K562 (cell line): ENCODE measurements around the gene ATRN. TPM values are rescaled to one million over a fixed set of nuclear protein-coding genes. Genes with fewer than 3 reads are reported as not detected.

ENCODE experiments used
- ATAC-seq: fragments of 200-7000 bp; cut with Tn5 transposase; 3 replicates; pipeline ENCODE4 v1.9.1; 2020; ENCODE audit warnings: moderate library complexity
- BruUV-seq: library from RNA; stranded (reverse); fragments of 400-500 nt; replicated peaks from 2 replicates; lab custom pipeline; 2021; lab: Mats Ljungman, UMichigan
- CTCF ChIA-PET: fragments of 300-600 bp; formaldehyde crosslinking; extraction: SDS; loops from one replicate; lab custom pipeline; 2021; ENCODE audit warnings: low intra/inter-chr PET ratio; lab: Yijun Ruan, JAX
- POLR2A ChIA-PET: fragments of 300-600, 350-650 bp; sonication (Branson Sonifier 250); formaldehyde crosslinking; extraction: SDS; loops from one replicate; lab custom pipeline; 2021; ENCODE audit warnings: antibody characterized with exemption, inconsistent platforms; lab: Yijun Ruan, JAX
- DNase-seq, 4 experiments: peaks; one replicate each; pipeline versions ENCODE4 v3.0.0 to v3.0.0-alpha.2; 2011 to 2018; ENCODE audit warnings: low spot score in 3 of 4, mixed read lengths in 3 of 4; ENCODE audit errors: extremely low read depth in 1 of 4
- FAIRE-seq: peaks from 2 replicates; lab custom pipeline; 2011; peaks lifted over from hg19 to GRCh38; lab: Jason Lieb, UNC
- H2AFZ ChIP-seq: 2 replicates; pipeline ENCODE4 v1.6.0; 2011; ENCODE audit warnings: low read depth, low read length, control low read depth, inconsistent platforms
- H3K27ac ChIP-seq: fragments of 200-600 bp; 3 replicates; pipeline ENCODE4 v1.8.0; 2011; ENCODE audit warnings: low read depth, mild to moderate bottlenecking, control low read depth, inconsistent platforms, low read length, moderate library complexity, mixed read lengths; ENCODE audit errors: extremely low read depth
- H3K27me3 ChIP-seq, 2 experiments: fragments of 300-600 bp in 1 of 2; 2 replicates in 1 of 2; 3 replicates in 1 of 2; pipeline versions ENCODE4 v1.6.0 to v1.8.0; 2011; ENCODE audit warnings: inconsistent platforms in 2 of 2, low read length in 2 of 2, mild to moderate bottlenecking in 1 of 2, mixed read lengths in 1 of 2, moderate library complexity in 1 of 2; ENCODE audit not compliant: control insufficient read depth in 2 of 2, insufficient read depth in 2 of 2
- H3K36me3 ChIP-seq: fragments of 300-600 bp; 3 replicates; pipeline ENCODE4 v1.8.0; 2011; ENCODE audit warnings: mild to moderate bottlenecking, low read length, inconsistent platforms; ENCODE audit not compliant: control insufficient read depth, insufficient read depth
- H3K4me1 ChIP-seq, 2 experiments: fragments of 200-600 bp in 1 of 2; replicated peaks in 1 of 2; 2 replicates in 1 of 2; 3 replicates in 1 of 2; pipeline versions ENCODE4 v1.5.1 to v1.8.0; 2011; ENCODE audit warnings: inconsistent platforms in 2 of 2, low read length in 2 of 2, mild to moderate bottlenecking in 1 of 2, mixed read lengths in 1 of 2, moderate library complexity in 1 of 2; ENCODE audit not compliant: control insufficient read depth in 2 of 2, insufficient read depth in 2 of 2
- H3K4me2 ChIP-seq: 2 replicates; pipeline ENCODE4 v1.6.1; 2011; ENCODE audit warnings: low read length, control low read depth, inconsistent platforms, mixed read lengths; ENCODE audit not compliant: insufficient read depth
- H3K4me3 ChIP-seq: fragments of 200-600 bp; sonication (generic), shearing (Covaris generic); 2 replicates; pipeline ENCODE4 v1.5.1; 2016; ENCODE audit warnings: control low read depth, inconsistent platforms
- H3K79me2 ChIP-seq: fragments of 200-600 bp; 3 replicates; pipeline ENCODE4 v1.8.0; 2011; ENCODE audit warnings: low read length, inconsistent platforms; ENCODE audit not compliant: control insufficient read depth, insufficient read depth
- H3K9ac ChIP-seq, 2 experiments: 2 replicates each; pipeline versions ENCODE4 v1.6.0 to v1.6.1; 2011; ENCODE audit warnings: low read depth in 2 of 2, low read length in 2 of 2, control low read depth in 1 of 2, inconsistent platforms in 1 of 2, mild to moderate bottlenecking in 1 of 2, mixed read lengths in 1 of 2; ENCODE audit not compliant: insufficient read depth in 1 of 2
- H3K9me1 ChIP-seq: one replicate; pipeline ENCODE4 v1.6.0; 2011; ENCODE audit warnings: inconsistent platforms, mild to moderate bottlenecking, low read length, moderate library complexity; ENCODE audit not compliant: control insufficient read depth, insufficient read depth
- H3K9me3 ChIP-seq: replicated peaks from 2 replicates; pipeline ENCODE4 v1.5.1; 2011; ENCODE audit warnings: low read depth, low read length, inconsistent platforms; ENCODE audit not compliant: control insufficient read depth, insufficient read depth
- H4K20me1 ChIP-seq: replicated peaks from 2 replicates; pipeline ENCODE4 v1.6.1; 2011; ENCODE audit warnings: low read length, inconsistent platforms, mixed read lengths; ENCODE audit not compliant: control insufficient read depth, insufficient read depth
- BCLAF1 ChIP-seq, 2 experiments: fragments of 450-650 bp in 1 of 2; IDR thresholded peaks; 2 replicates each; pipeline ENCODE4 v1.6.1; 2011 to 2017; ENCODE audit warnings: low read depth in 2 of 2, antibody characterized with exemption in 1 of 2, borderline replicate concordance in 1 of 2, low read length in 1 of 2, mild to moderate bottlenecking in 1 of 2, mixed read lengths in 1 of 2; ENCODE audit not compliant: control insufficient read depth in 1 of 2
- GABPB1 ChIP-seq: sonication (generic); formaldehyde crosslinking; IDR thresholded peaks from 2 replicates; pipeline ENCODE4 v1.8.0; 2022; ENCODE audit warnings: mild to moderate bottlenecking, missing genetic modification reagents
- PHTF2 ChIP-seq: fragments of 250-450 bp; sonication (Bioruptor Pico); IDR thresholded peaks from 2 replicates; pipeline ENCODE4 v1.5.0; 2021; ENCODE audit warnings: mild to moderate bottlenecking
- SLC30A9 ChIP-seq: fragments of 250-450 bp; sonication (Bioruptor Pico); IDR thresholded peaks from 2 replicates; pipeline ENCODE4 v1.8.0; 2022; ENCODE audit warnings: mild to moderate bottlenecking, moderate library complexity
- SMC3 ChIP-seq: conservative IDR thresholded peaks from 2 replicates; pipeline ENCODE4 v1.6.1; 2011; ENCODE audit warnings: low read depth, low read length, improper control_type of control experiment; ENCODE audit not compliant: insufficient read depth
- ZBTB12 ChIP-seq: fragments of 250-450 bp; sonication (Bioruptor Pico); IDR thresholded peaks from 2 replicates; pipeline ENCODE4 v1.4.0; 2020
- WGBS: fragments of 100-300 bp; shearing (Covaris generic); methylation state at CpG from one replicate; pipeline ENCODE4 v1.1.6; 2016; ENCODE audit warnings: low coverage, mixed read lengths; ENCODE audit not compliant: insufficient coverage; ENCODE audit errors: missing lambda C conversion rate; 5-methylcytosine and 5-hydroxymethylcytosine counted together
- in situ Hi-C: fragments of 300-500 bp; cut with MboI; formaldehyde crosslinking; loops from 4 replicates; pipeline ENCODE4 v1.15.0; 2018; ENCODE audit warnings: inconsistent platforms, mixed read lengths
- intact Hi-C: fragments of 100-400 bp; cut with micrococcal nuclease; formaldehyde crosslinking; loops from 2 replicates; pipeline ENCODE4 v1.14.2; 2022
- polyA plus RNA-seq, 8 experiments: library from polyadenylated mRNA; depleted of rRNA in 4 of 8; stranded (reverse) in 5 of 8; unstranded in 3 of 8; fragments of >200 nt; fragmentation: Nextera tagmentation in 2 of 8; fragmentation: Illumina TruSeq in 1 of 8; extraction: Ambion mirVana in 2 of 8; extraction: Trizol in 1 of 8; gene quantifications; 2 replicates each; pipeline versions ENCODE4 v1.2.1 to v1.2.3, GENCODE V29; 2011 to 2014; ENCODE audit warnings: inconsistent platforms in 1 of 8, missing spikeins in 1 of 8
- total RNA-seq, 7 experiments: library from RNA; depleted of rRNA in 6 of 7; stranded (reverse); fragments of >200 nt in 6 of 7; fragmentation: Illumina TruSeq in 2 of 7; extraction: Trizol in 2 of 7; gene quantifications; 2 replicates each; pipeline versions ENCODE4 v1.2.1 to v1.2.3, GENCODE V29; 2011 to 2021; ENCODE audit warnings: low replicate concordance in 1 of 7

Gene ATRN
- total and polyA plus RNA-seq, 9 of the 15 experiments (the other 6 are each of a cell fraction or from before 2014, with no cell fraction given) = 0.69 to 16.5 (median 7.6) TPM

GRCh38 chr20:3651204-3651962 is 180.6 kb downstream of the ATRN start:
- Histone ChIP-seq H3K36me3 (no peaks in the 10 kb centered on the region; the same call in 2 of the 3 replicates), H3K9ac (no peak overlapping the region), H3K4me3 (no peak overlapping the region), H3K9me3 (no peaks in the 10 kb centered on the region), H3K79me2 (no peaks in the 10 kb centered on the region), H2AFZ (no peak overlapping the region), H3K4me1 (peaks cover 9 to 10% of the 10 kb centered on the region in 2 experiments; a peak in 4 of 5 replicates), H3K27me3 (peaks cover 0 to 9% of the 10 kb centered on the region in 2 experiments; a peak in 1 of 5 replicates), H3K4me2 (no peak overlapping the region), H4K20me1 (0 out of 2 replicates have a peak, but pooled peaks cover 4% of the 10 kb centered on the region), H3K9me1 (no peaks in the 10 kb centered on the region), H3K27ac (no peak overlapping the region)
- TF ChIP-seq GABPB1 (CRISPR knock-in tag) (no peak), SLC30A9 (CRISPR knock-in tag) (no peak)
- WGBS = 71% methylated on average over 7 of the region's 9 CpGs
- FAIRE-seq = no peak
- intact Hi-C loops = no loop called here
- BruUV-seq = no TSS peak
- in situ Hi-C loops = no loop called here
- POLR2A ChIA-PET = interaction anchor here (0.6 kb wide), 1 partner anchor 116 kb away, joined by 3 read pairs; no protein-coding TSS in a partner anchor
- CTCF ChIA-PET = no interaction called here
- DNase-seq = no peak
- no peak for ATAC-seq

GRCh38 chr20:3652221-3652620 is 181.4 kb downstream of the ATRN start:
- Histone ChIP-seq H3K36me3 (no peaks in the 10 kb centered on the region; the same call in 2 of the 3 replicates), H3K4me2 (no peak overlapping the region; the same call in 1 of the 2 replicates), H3K4me1 (peaks cover 5 to 10% of the 10 kb centered on the region in 2 experiments; a peak in 3 of 5 replicates), H3K27ac (no peak overlapping the region), H4K20me1 (0 out of 2 replicates have a peak, but pooled peaks cover 4% of the 10 kb centered on the region), H3K9me1 (no peaks in the 10 kb centered on the region), H3K4me3 (no peak overlapping the region), H3K9ac (no peak overlapping the region), H2AFZ (no peak overlapping the region), H3K27me3 (peaks cover 0 to 13% of the 10 kb centered on the region in 2 experiments; a peak in 2 of 5 replicates), H3K79me2 (no peaks in the 10 kb centered on the region), H3K9me3 (no peaks in the 10 kb centered on the region)
- CTCF ChIA-PET = no interaction called here
- ATAC-seq (peak; percentile 33; the same call in 2 of the 3 replicates), DNase-seq (peak in 3 of 4 experiments; percentile 23 to 65 (median 56)), FAIRE-seq (no peak)
- intact Hi-C loops (no loop called here), in situ Hi-C loops (no loop called here)
- whole genome bisulfite sequencing = 29% methylated on average over 9 of the region's 9 CpGs
- BruUV-seq = no TSS peak
- POLR2A ChIA-PET = interaction anchor here (0.6 kb wide), 1 partner anchor 117 kb away, joined by 3 read pairs; no protein-coding TSS in a partner anchor
- no peak for TF ChIP-seq ZBTB12 (CRISPR knock-in tag)
- TF ChIP-seq BCLAF1 (IDR thresholded peaks at IDR 0.05; ENCODE audit: borderline replicate concordance in 1 of 2, control insufficient read depth in 1 of 2, low read depth in 2 of 2, low read length in 1 of 2) = no peak
- TF ChIP-seq SMC3 = no peak
- TF ChIP-seq PHTF2 (CRISPR knock-in tag) = no peak
